Hematopoietic multipotent progenitor cell treated with erythropoietin and hydrocortisone succinate and interleukin-3 and kit ligand, for 15 days (in vitro differentiated cells): ENCODE data around the gene CAVIN3.

Source experiments
- DNase-seq: peaks from one replicate; pipeline ENCODE4 v3.0.0-alpha.2; 2015; ENCODE audit warnings: low spot score

The CAVIN3 gene

DNA sequence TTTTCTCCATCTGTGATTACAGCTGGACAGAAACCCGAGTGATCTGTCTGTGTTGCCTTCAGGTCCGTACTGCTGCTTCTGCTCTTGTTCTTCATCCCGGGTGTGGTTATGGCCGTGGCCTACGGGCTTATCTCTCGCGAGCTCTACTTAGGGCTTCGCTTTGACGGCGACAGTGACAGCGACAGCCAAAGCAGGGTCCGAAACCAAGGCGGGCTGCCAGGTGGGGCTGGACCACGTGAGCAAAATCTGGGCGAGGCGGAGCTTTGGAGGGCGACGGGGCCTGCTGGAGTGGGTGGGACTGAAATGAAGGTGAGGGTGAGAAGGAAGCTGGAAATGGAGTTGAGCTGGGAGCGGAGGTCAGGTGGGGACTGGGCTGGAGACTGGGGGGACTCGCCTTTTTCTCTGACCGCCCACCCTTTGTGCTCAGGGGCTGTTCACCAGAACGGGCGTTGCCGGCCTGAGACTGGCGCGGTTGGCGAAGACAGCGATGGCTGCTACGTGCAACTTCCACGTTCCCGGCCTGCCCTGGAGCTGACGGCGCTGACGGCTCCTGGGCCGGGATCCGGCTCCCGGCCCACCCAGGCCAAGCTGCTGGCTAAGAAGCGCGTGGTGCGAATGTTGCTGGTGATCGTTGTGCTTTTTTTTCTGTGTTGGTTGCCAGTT lies 49.6 kb downstream of the CAVIN3 start:
- DNase-seq = no peak

DNA sequence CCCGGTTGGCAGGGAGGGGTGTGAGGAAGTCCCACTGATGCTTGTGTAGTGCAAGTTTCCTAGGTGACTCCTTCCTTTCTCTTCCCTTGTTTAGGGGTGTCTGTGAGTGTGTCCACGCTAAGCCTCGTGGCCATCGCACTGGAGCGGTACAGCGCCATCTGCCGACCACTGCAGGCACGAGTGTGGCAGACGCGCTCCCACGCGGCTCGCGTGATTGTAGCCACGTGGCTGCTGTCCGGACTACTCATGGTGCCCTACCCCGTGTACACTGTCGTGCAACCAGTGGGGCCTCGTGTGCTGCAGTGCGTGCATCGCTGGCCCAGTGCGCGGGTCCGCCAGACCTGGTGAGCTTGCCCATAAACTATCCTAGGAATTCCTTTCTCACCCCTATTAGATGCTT lies 50.3 kb downstream of the CAVIN3 start:
- peak; percentile 52 for DNase-seq
